ENCODE measurements around the gene TMEM248.
"Not testable (repeated sequence)": the region's sequence is repeated elsewhere in the genome, so short reads cannot be mapped to it uniquely, and the experiment has no call there.

GRCh38 chr7:66980336-66980735 is 59.3 kb downstream of the TMEM248 start:
- TF ChIP-seq CTCF (IDR thresholded peaks at IDR 0.05 in 2 of 3, conservative IDR thresholded peaks at IDR 0.05 in 1 of 3; ENCODE audit: borderline replicate concordance in 1 of 3, insufficient read depth in 1 of 3, low read depth in 2 of 3, low read length in 2 of 3); POLR2A (IDR thresholded peaks at IDR 0.05; ENCODE audit: borderline replicate concordance, extremely low read depth, insufficient read depth, insufficient read length); SIN3A (IDR thresholded peaks at IDR 0.05; ENCODE audit: low read depth); YY1 (IDR thresholded peaks at IDR 0.05; ENCODE audit: extremely low read depth, insufficient replicate concordance, low read depth, low read length); MAX (IDR thresholded peaks at IDR 0.05); ZBTB33 (IDR thresholded peaks at IDR 0.05; ENCODE audit: extremely low read depth, insufficient replicate concordance, low read length); FOSL1 (IDR thresholded peaks at IDR 0.05; ENCODE audit: low read depth); POLR2AphosphoS5 (IDR thresholded peaks at IDR 0.05; ENCODE audit: low read depth, low read length); CEBPB (IDR thresholded peaks at IDR 0.05; ENCODE audit: low read depth); REST (IDR thresholded peaks at IDR 0.05; ENCODE audit: low read depth); ZNF274 (IDR thresholded peaks at IDR 0.05; ENCODE audit: low read depth, low read length); SP1 (IDR thresholded peaks at IDR 0.05; ENCODE audit: low read depth); EZH2 (IDR thresholded peaks at IDR 0.05); ATF3 (IDR thresholded peaks at IDR 0.05): not testable (repeated sequence)
